NCI-H2107 treated with DMSO at 0.1 percent for 48 hours (cell line): Measurements from ENCODE around the gene EIF3F.

Experiments used
- DNase-seq: peaks from one replicate; lab custom pipeline; 2025; ENCODE audit not compliant: unreplicated experiment; lab: John Stamatoyannopoulos, UW

Gene EIF3F

DNA sequence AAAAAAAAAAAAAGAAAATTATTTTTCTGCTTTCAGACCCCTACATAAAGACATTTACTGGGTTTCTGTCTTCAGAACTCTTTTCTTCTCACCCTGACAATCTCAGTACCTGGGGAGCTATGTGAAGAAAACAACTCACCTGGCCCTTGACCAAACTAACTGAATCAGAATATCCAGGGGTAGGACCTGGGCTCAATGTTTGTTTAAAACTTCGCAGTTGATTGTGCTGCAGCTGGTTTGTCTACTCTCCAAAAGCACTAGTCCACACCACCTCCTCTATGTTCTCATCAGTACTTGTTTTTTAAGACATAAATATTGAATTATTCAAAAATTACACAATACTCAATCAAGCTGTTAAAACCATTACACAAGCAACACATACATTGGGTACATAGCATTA is 34.8 kb downstream of the EIF3F start:
- no peak for DNase-seq

- DNase-seq: no peak
Measured at GRCh38 chr11:8022876-8023275, 35.7 kb downstream of the EIF3F start.

DNA sequence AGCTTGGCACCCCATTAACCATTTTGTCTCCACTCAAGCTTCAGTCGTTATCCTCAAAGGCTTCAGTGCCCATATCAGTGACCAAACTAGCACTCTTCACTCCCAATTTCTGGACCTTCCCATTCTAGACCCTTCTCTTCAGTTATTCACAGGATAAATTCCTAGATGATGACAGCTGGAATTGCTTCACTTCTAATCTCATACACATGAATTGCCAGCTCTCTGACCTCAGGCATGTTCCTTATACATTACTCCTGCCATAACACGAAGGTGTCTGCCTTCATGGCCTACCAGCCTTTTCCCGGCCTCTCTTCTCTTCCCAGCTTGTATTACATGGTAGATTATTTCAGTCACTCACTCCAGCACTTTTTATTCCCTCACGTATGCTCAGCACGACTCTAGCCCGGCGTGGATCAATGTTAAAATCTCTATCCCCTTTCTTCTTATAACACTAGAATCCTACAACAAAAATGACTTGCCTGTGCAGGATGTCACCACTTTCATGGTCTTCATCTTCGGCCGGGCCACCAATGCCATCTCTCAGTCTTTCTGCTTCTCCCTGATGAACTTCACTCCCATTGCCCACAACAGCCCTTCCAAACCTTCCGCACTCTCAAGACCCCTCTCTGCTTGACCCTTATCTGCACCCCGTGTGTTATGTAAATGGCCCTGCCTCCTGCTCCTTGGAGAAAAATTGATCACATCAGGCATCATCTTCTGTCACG is 36.9 kb downstream of the EIF3F start:
- no peak for DNase-seq

- DNase-seq: no peak
Measured at GRCh38 chr11:8025123-8025522, 38.0 kb downstream of the EIF3F start.

- no peak for DNase-seq
Measured at GRCh38 chr11:8025816-8026215, 38.7 kb downstream of the EIF3F start.

DNA sequence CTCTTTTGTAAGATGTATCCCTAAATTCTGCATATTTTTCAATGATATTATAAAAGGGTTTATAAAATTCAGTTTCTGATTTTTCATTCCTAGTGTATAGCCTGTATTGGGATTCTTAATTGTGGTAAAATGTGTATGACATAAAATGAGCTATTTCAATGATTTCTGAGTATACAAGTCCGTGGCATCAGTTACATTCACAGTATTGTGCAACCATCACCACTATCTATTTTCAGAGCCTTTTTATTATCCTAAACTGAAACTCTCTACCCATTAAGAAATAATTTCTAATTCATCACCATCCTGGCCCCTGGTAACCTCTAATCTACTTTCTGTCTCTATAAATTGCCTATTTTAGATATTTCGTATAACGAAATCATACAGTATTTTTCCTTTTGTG is 39.8 kb downstream of the EIF3F start:
- no peak for DNase-seq

DNA sequence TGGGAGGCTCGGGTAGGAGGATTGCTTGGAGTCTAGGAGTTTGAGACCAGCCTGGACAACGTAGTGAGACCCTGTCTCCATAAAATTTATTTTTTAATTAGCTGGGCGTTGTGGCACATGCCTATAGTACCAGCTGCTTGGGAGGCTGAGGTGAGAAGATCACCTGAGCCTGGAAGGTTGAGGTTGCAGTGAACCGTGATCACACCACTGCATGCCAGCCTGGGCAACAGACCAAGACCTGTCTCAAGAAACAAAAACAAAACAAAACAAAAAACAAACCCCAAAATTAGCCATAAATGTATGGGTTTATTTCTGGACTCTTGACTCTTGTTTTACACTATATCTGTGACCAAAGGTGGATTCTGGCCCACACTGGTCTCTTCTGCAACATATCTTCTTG is 41.6 kb downstream of the EIF3F start:
- no peak for DNase-seq

- no peak for DNase-seq
Measured at GRCh38 chr11:8030526-8031247, 43.5 kb downstream of the EIF3F start.

DNA sequence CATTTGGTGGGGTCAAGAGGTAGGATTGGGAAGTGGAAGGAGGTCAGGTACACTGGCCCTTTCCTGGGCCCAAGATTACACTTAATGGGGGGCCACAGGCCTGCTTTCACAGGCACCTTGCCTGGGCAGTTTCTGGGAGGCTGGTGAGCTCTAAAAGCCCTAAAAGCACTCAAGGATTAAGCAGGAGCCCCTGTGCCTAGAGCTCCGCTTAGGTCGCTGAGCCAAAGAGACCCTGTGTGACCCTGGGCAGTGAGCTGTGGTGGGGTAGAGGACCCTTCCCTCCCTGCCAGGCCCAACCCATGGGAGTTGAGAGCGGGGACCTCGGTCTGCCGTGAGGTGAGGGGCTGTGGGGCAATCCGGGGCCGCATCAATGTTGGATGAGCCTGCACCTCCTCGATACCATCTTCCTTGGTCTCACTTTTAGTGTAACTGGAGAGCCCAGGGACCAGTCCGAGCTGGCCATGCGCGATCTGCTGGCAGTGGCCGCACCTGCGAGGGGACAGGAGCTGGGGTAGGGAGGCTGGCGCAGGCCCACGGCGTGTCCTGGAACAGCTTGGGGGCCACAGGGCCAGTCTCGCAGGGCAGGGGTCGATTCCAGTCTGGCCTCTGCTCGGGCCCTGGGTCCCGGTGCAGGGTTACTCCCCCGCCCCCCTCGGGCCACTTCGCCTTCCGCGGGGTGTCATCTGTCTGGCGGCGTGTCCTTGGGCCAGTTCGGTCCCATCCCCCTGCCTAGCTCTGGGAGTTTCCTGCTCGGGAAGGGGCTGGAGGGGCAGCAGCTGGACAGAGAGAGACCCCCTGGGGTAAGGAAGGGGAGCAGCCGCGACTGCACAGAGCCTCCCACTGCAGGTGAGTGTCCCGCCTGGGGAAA is 44.3 kb downstream of the EIF3F start:
- no peak for DNase-seq

DNA sequence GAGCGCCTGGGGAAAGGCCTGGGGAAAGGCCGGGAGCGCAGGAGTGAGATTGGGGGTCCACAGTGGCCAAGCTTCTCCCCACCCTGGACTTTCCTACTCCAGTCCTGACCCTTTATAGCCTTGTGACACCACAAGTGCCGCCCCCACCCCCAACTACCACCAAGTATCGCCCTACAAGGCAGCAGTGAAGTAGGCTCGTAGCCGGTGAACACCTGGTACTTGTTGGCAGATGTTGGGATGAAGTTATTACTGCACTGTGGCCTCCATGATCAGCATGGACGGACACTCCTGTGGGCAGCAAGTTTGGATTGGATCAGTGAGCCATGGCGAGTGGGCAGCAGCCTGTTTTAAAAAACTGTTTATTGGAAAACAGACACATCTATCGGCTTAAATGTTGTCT is 45.0 kb downstream of the EIF3F start:
- no peak for DNase-seq

DNA sequence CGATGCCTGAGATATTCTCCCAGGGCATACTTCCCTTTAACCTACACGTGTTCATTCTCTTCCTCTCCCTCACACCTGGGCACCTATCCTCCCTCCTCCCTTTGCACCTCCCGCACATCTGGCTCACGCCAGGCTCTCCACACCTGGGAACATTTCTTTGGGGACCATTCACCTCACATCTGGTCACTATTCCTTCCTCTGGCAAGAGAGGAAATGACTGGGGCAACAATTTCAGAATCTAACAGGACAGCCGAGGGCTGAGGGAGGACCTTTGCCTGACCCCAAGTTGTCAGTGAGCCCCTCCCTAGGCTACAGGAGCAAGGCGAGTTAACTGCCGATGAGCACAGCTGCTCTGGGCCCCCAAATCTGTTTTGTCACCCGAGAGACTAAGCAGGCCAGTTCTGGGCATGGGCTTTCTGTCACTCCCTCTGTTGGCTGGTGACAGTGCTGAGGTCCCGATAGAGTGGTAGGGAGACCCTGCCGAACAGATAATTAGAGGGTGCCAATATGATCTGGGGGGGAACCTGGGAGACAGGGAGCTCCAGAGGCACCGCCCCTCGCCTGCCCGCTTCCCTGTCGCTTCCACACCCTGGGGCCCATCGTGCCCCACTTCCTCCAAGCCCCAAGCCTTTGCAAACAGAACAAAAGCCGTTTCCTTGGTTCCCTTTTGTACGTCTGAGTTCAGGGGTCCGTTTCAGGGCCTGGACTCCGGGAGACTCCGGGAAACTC is 45.6 kb downstream of the EIF3F start:
- DNase-seq: no peak

DNA sequence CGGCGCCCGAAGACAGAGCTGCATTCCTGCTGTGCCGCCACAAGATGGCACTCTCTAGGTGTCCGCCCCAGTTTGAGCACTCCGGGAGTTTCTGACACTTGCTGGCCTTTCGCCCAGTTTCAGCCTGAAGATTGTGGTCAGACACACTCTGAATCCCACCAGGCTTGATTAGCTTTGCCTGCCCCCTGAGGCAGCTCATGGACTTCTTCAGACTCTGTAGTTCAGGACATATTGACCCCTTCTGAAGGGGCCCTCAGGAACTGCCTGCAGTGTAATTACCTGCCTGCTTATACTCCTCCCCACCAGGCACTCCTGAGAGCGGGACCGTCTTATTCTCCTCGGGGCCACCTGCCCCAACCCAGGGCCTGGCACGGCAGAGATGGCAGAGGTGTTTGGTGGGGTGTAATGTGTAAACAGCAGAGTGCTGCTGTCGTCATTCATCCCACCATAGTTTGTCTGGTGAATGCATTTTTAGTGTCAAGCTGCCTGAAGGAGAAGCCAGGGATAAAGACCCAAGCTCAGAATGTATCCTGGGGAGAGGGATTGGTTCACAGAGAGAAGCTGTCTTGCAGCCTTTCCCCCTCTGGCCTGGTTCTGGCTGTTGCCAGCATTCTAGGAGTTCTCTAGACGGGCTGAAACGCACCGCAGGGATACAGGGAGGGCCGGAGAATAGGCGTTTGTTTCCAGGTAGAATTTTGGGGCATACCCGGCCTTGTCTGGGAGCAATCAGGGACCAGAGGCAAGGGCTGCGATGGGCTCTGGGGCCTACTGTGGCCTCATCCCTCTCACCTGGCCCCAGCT is 46.4 kb downstream of the EIF3F start:
- DNase-seq: peak; percentile 59

- DNase-seq: no peak
Measured at GRCh38 chr11:8034106-8034585, 47.0 kb downstream of the EIF3F start.

DNA sequence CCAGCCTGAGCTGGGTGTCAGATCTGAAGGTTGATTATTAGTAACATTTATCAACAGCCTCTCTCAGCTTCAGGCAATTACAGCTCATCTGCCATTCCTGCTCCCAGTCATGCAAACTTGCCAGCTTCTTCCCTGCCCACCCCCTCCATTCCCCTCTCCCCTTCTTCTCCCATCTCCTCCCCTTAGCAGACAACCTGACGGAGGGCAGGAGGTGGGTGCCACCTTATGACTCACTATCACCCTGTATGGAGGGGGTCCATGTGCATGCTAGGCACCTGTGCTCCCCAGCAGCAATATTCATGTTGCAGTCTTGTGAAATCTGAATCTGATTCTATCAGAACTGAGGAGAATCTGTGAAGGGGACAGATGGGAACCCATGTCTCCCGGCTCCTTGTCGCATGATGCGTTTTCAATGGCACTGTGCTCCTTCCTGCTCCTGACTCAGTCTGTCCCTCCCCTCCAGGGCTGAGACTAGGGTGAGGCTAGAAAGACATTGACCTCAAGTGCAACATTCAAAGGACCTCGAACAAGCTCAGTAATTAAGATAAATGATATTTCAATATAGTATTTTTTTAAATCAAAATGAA is 47.6 kb downstream of the EIF3F start:
- DNase-seq: no peak

- no peak for DNase-seq
Measured at GRCh38 chr11:8035200-8035855, 48.2 kb downstream of the EIF3F start.

DNA sequence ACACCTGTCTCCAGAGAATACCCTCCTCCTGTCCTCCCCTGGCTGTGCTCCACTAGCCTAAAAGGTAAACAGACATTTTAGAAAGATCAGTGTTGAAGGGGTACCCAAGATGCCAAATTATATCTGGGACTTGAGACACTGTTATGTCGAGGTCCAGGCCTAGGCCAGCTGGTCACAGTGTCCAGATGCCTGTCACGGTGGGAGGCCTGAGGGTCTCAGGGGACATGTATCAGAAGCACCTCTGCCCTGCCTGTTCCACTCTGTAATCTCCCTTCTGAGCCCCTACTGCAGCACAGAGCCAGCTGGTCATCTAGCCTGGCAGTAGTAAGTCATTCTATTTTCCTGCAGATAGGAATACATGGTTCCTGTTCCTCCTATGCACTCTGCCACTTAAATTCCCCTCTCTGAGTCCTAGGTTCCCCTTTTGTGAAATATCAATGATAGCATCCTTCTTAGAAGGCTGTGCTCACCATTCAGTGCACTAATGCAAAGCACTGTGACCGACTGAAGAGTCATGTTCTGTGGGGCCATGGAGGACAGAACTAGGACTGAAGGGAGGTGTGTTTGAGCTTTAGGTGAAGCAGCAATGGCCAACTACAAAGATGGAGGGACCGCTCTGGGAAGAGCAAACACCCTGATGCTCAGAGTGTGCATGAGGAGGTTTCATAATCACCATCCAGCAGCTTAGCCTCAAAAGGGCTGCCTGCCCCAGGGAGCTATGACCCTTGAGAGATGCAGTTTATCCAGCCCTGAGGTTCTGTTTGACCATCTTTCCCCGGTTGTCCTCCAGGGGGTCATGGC is 49.1 kb downstream of the EIF3F start:
- DNase-seq: no peak

- DNase-seq: no peak
Measured at GRCh38 chr11:8036986-8037385, 49.8 kb downstream of the EIF3F start.

DNA sequence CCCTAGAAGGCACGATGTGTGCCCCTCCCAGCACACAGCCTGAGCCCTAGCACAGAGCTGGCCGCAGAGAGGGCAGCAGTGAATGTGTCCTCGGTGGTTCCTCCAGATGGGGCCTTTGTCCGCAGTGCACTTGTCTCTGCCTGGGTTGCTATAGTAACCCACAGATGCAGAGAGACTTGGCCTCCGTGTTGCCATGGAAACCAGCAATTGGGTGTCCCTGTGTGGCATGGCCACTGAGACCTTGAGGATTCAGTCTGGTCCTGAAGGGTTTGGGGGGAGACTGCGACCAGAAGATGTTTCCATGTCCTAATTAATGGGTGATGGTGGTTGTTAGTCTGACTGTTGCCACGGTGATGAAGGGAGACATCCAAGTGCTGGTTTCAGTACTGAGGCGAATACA is 51.3 kb downstream of the EIF3F start:
- DNase-seq: no peak
